Tibial nerve (tissue), 4 donors: ENCODE measurements around the gene BIRC3. TPM values are rescaled to one million over a fixed set of nuclear protein-coding genes. Genes with fewer than 3 reads are reported as not detected.

Experiments
- DNase-seq, 2 donors: peaks; one replicate each; pipeline ENCODE4 v3.0.0-alpha.2; 2019; ENCODE audit warnings: low spot score in 2 of 2
- H3K27ac ChIP-seq, 4 donors: fragments of 200-600 bp; sonication (generic) in 3 of 4; one replicate each; pipeline ENCODE4 v1.5.1; 2017 to 2019; ENCODE audit warnings: mild to moderate bottlenecking in 1 of 4
- H3K27me3 ChIP-seq, 2 donors: fragments of 200-600 bp; sonication (generic) in 1 of 2; one replicate each; pipeline versions ENCODE4 v1.5.1 to v1.6.0; 2017 to 2019
- H3K36me3 ChIP-seq, 3 donors: fragments of 200-600 bp; sonication (generic); one replicate each; pipeline ENCODE4 v1.5.1; 2018 to 2019
- H3K4me1 ChIP-seq, 4 donors: fragments of 200-600 bp; sonication (generic) in 3 of 4; one replicate each; pipeline ENCODE4 v1.5.1; 2017 to 2019
- H3K4me3 ChIP-seq, 4 donors: fragments of 200-600 bp; sonication (generic) in 3 of 4; one replicate each; pipeline ENCODE4 v1.5.1; 2017 to 2019; ENCODE audit warnings: mild to moderate bottlenecking in 1 of 4, moderate library complexity in 1 of 4
- H3K9me3 ChIP-seq, 4 donors: fragments of 200-600 bp; sonication (generic) in 3 of 4; one replicate each; pipeline ENCODE4 v1.5.1; 2017 to 2019
- EP300 ChIP-seq, 2 donors: sonication (generic); formaldehyde crosslinking; IDR thresholded peaks; one replicate each; pipeline ENCODE4 v1.6.1; 2017; ENCODE audit warnings: antibody characterized with exemption in 2 of 2, mild to moderate bottlenecking in 1 of 2
- POLR2A ChIP-seq, 2 donors: fragments of 450-650 bp; IDR thresholded peaks; one replicate each; pipeline ENCODE4 v1.6.1; 2017; ENCODE audit warnings: antibody characterized with exemption in 2 of 2, mild to moderate bottlenecking in 2 of 2, moderate library complexity in 2 of 2
- WGBS, 2 donors: methylation state at CpG; one replicate each; pipeline ENCODE4 v1.1.5; 2018; 5-methylcytosine and 5-hydroxymethylcytosine counted together
- total RNA-seq, 4 donors: library from RNA; depleted of rRNA; stranded (reverse); fragments of >200 nt; gene quantifications; one replicate each; pipeline ENCODE4 v1.1.0, GENCODE V29; 2016
- TF ChIP-seq, protein P1 (sequence below), 5 experiments: fragments of 200-600 bp in 3 of 5; fragments of 450-650 bp in 2 of 5; sonication (generic) in 3 of 5; IDR thresholded peaks; one replicate each; pipeline ENCODE4 v1.5.1; 2016 to 2019; ENCODE audit warnings: antibody characterized with exemption in 5 of 5, mild to moderate bottlenecking in 3 of 5, moderate library complexity in 2 of 5

BIRC3 gene
- total RNA-seq, 4 donors from 2014 or later, result 12.9 to 28.2 (median 20.3) TPM

DNA sequence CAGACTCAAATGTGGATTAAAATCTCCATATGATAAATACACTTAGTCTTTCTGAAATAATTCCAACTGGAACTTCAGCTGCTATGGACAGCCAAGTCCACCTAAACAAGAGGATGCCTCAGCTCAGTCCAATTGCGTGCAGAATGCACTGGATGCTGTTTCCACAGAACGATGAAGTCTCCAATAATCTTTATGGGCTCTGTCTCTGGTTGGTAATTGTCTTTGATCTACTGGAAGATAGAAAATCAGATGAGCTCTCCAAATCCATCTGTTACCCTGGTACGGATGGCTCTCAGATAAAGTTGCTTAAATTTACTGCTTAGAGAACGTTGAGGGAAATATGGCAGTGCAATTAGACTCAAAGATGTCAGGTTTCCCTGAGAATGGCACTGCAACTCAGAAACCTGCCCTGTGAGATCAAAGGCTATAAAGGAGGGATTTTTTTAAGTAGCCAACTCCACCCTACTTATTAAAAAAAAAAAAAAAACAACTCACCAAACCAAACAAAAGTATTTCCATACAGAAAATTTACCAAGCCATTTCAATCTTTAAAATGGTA lies 859 bp upstream of the BIRC3 start:
- H3K9me3 ChIP-seq, result no peaks in the 10 kb centered on the region
- TF ChIP-seq, protein P1, sequence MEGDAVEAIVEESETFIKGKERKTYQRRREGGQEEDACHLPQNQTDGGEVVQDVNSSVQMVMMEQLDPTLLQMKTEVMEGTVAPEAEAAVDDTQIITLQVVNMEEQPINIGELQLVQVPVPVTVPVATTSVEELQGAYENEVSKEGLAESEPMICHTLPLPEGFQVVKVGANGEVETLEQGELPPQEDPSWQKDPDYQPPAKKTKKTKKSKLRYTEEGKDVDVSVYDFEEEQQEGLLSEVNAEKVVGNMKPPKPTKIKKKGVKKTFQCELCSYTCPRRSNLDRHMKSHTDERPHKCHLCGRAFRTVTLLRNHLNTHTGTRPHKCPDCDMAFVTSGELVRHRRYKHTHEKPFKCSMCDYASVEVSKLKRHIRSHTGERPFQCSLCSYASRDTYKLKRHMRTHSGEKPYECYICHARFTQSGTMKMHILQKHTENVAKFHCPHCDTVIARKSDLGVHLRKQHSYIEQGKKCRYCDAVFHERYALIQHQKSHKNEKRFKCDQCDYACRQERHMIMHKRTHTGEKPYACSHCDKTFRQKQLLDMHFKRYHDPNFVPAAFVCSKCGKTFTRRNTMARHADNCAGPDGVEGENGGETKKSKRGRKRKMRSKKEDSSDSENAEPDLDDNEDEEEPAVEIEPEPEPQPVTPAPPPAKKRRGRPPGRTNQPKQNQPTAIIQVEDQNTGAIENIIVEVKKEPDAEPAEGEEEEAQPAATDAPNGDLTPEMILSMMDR (IDR thresholded peaks at IDR 0.05), result no peak
- TF ChIP-seq EP300 (IDR thresholded peaks at IDR 0.05), result no peak
- TF ChIP-seq POLR2A (IDR thresholded peaks at IDR 0.05), result no peak
- peak overlapping the region in 1 of 4 donors; percentile 66 for H3K4me3 ChIP-seq
- peaks cover 0 to 59% (median 28%) of the 10 kb centered on the region in 4 donors for H3K4me1 ChIP-seq
- no peaks in the 10 kb centered on the region for H3K27me3 ChIP-seq
- no peak for DNase-seq
- 82 to 84% methylated on average over 4 of the region's 4 CpGs for WGBS, 2 donors
- H3K36me3 ChIP-seq, result no peaks in the 10 kb centered on the region
- peak overlapping the region; percentile 78 to 91 (median 89) for H3K27ac ChIP-seq

DNA sequence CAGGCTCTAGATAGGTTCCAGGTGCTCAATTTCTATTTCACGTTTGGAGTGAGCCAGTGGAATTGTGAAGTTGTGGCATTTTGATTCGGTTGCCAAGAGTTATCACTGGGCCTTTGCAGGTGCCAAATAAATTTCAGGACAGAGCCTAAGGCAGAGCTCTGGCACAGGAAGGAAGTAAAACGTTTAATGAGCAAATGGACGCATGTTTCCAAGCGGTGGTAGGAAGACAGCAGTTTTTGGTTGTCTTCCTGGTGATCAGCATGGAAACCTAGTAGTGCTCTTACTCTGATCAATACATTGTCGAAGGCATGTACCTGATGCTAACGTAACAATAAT lies 452 bp downstream of the BIRC3 start:
- H3K9me3 ChIP-seq, result no peaks in the 10 kb centered on the region
- no peak for DNase-seq
- WGBS, 2 donors, result 36 to 47% methylated on average over 7 of the region's 7 CpGs
- H3K27ac ChIP-seq, result peak overlapping the region; percentile 78 to 91 (median 89)
- TF ChIP-seq, protein P1 (IDR thresholded peaks at IDR 0.05), result no peak
- TF ChIP-seq EP300 (IDR thresholded peaks at IDR 0.05) (no peak), POLR2A (IDR thresholded peaks at IDR 0.05) (no peak)
- peaks cover 0 to 62% (median 32%) of the 10 kb centered on the region in 4 donors for H3K4me1 ChIP-seq
- no peaks in the 10 kb centered on the region for H3K36me3 ChIP-seq
- peak overlapping the region; percentile 48 to 66 (median 56) for H3K4me3 ChIP-seq
- H3K27me3 ChIP-seq, result no peaks in the 10 kb centered on the region

DNA sequence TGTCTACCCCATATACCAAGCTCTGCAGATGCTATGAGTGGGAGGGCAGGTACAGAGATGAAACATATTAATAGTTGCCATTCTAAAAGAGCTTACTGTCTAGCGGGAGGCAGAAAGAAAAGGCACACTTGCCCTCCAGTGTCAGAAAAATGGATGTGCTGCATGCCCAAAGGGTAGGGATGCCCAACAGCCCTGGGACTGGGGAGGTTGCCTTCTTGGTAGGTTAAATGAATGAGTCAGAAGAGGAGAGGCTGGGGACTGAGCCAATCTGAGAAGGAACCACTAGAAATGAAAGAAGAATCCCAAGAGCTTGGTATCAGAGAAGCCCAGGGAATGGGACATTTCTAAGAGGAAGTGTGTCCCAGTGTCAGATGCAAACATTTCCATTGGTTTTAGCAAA lies 1.2 kb downstream of the BIRC3 start:
- DNase-seq, result no peak
- TF ChIP-seq POLR2A (IDR thresholded peaks at IDR 0.05) (no peak), EP300 (IDR thresholded peaks at IDR 0.05) (no peak)
- TF ChIP-seq, protein P1 (IDR thresholded peaks at IDR 0.05), result no peak
- H3K4me3 ChIP-seq, result peak overlapping the region; percentile 5 to 66 (median 53)
- no peaks in the 10 kb centered on the region for H3K36me3 ChIP-seq
- WGBS, 2 donors, result 70 to 82% methylated on average over 1 of the region's 1 CpG
- H3K4me1 ChIP-seq, result peaks cover 0 to 65% (median 30%) of the 10 kb centered on the region in 4 donors
- H3K27me3 ChIP-seq, result no peaks in the 10 kb centered on the region
- no peaks in the 10 kb centered on the region for H3K9me3 ChIP-seq
- peak overlapping the region; percentile 78 to 91 (median 89) for H3K27ac ChIP-seq

DNA sequence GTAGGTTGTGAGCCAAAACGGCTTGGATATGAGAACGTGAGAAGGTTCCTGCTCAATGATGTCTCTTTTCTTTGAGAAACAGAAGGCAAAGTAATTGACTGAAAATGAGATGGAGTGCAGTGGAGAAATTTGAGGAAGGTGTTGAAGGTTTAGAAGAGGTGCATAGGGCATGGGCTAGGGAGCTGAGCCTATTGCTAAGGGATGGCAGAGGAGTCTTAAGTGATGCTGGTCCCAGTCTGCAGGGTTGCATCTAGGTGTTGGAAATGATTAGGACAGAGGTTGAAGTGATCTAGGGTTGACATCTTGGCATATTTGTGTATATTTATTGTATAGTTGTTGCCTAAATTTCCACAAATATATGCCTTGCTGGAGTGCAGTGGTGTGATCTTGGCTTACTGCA lies 2.3 kb downstream of the BIRC3 start:
- peak overlapping the region in 2 of 4 donors; percentile 58 to 66 for H3K4me3 ChIP-seq
- H3K36me3 ChIP-seq, result no peaks in the 10 kb centered on the region
- H3K4me1 ChIP-seq, result peaks cover 0 to 67% (median 28%) of the 10 kb centered on the region in 4 donors
- 75 to 76% methylated on average over 2 of the region's 2 CpGs for WGBS, 2 donors
- H3K27me3 ChIP-seq, result no peaks in the 10 kb centered on the region
- TF ChIP-seq EP300 (IDR thresholded peaks at IDR 0.05) (no peak), POLR2A (IDR thresholded peaks at IDR 0.05) (no peak)
- TF ChIP-seq, protein P1 (IDR thresholded peaks at IDR 0.05), result no peak
- H3K27ac ChIP-seq, result peak overlapping the region; percentile 74 to 91 (median 89)
- no peaks in the 10 kb centered on the region for H3K9me3 ChIP-seq
- no peak for DNase-seq

DNA sequence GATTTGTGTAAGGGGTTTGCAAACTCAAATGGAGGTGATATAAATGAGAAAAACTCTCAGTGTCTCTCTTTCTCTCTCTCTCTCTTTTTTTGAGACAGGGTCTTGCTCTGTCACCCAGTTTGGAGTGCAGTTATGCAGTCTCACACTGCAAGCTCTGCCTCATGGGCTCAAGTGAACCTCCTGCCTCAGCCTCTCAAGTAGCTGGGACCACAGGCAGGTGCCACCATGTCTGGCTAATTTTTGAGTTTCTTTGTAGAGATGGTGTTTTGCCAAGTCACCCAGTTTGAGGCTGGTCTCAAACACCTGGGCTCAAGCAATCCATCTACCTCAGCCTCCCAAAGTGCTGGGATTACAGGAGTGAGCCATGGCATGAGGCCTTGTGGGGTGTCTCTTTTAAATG lies 2.9 kb downstream of the BIRC3 start:
- peaks cover 0 to 68% (median 26%) of the 10 kb centered on the region in 4 donors for H3K4me1 ChIP-seq
- H3K9me3 ChIP-seq, result no peaks in the 10 kb centered on the region
- peak overlapping the region in 3 of 4 donors; percentile 1 to 66 (median 2) for H3K4me3 ChIP-seq

More for the DNA sequence above, 2.9 kb downstream of the BIRC3 start:
- Histone ChIP-seq H3K36me3 (no peaks in the 10 kb centered on the region), H3K27me3 (no peaks in the 10 kb centered on the region), H3K27ac (peak overlapping the region; percentile 74 to 91 (median 89))
- TF ChIP-seq, protein P1 (IDR thresholded peaks at IDR 0.05), result no peak
- no peak for DNase-seq
